Measurements from ENCODE around the gene GBE1. TPM values are rescaled to one million over a fixed set of nuclear protein-coding genes. Genes with fewer than 3 reads are reported as not detected.

GBE1 gene
- total and polyA plus RNA-seq, 10 of the 15 experiments (the other 5 are each of a cell fraction or from before 2014, with no cell fraction given), result 21.4 to 62.2 (median 41.5) TPM

DNA sequence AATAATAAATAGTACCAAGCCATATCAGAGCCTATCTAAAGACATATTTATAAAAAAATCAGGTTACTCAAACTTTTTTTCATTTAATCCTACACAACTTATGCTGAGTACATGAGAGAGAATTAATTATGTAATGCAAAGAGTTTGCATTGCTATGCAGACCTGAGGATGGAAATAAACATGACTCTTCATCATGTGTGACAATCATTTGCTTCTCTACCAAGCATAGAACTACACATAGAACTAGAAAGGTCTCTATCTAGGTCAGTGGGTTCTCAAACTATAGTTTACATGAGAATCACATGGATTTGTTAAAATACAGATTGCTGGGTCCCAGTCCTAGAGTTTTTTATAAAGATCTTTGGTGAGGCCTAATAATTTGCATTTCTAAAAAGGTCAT lies 86.8 kb downstream of the GBE1 start:
- ChIA-PET CTCF (no interaction called here), SMC1A (ENCODE audit: uncharacterized antibody, unreplicated experiment) (interaction anchor here (0.7 to 1.8 kb wide), 2 partner anchors 9 to 271 kb away, joined by 3 to 8 read pairs; no protein-coding TSS in a partner anchor), RAD21 (ENCODE audit: unreplicated experiment) (no interaction called here), POLR2A (no interaction called here)
- Histone ChIP-seq H3K27ac (ENCODE audit: control insufficient read depth, insufficient read depth) (no peak overlapping the region), H3K27me3 (replicated peaks in 1 of 2; ENCODE audit: control insufficient read depth in 2 of 2, insufficient read depth in 2 of 2, low read length in 1 of 2) (no peaks in the 10 kb centered on the region), H3K9me3 (replicated peaks; ENCODE audit: control insufficient read depth, insufficient read depth, low read length) (no peaks in the 10 kb centered on the region), H3K79me2 (ENCODE audit: control insufficient read depth, insufficient read depth, low read length) (no peaks in the 10 kb centered on the region), H3K4me2 (ENCODE audit: control insufficient read depth, insufficient read depth) (no peak overlapping the region), H2AFZ (ENCODE audit: control insufficient read depth, low read depth, low read length) (no peak overlapping the region), H3K4me3 (no peak overlapping the region), H3K36me3 (ENCODE audit: control insufficient read depth in 2 of 2, insufficient read depth in 2 of 2, low read length in 1 of 2) (no peaks in the 10 kb centered on the region), H3K4me1 (ENCODE audit: control insufficient read depth, insufficient read depth, low read length) (no peaks in the 10 kb centered on the region), H4K20me1 (ENCODE audit: control insufficient read depth, insufficient read depth) (no peaks in the 10 kb centered on the region), H3K9ac (ENCODE audit: control insufficient read depth, insufficient read depth, low read length) (no peak overlapping the region)
- BruUV-seq (replicated peaks), result no TSS peak
- intact Hi-C loops (cut with micrococcal nuclease; ENCODE audit: unreplicated experiment) (no loop called here), in situ Hi-C loops (cut with MboI) (no loop called here)
- FAIRE-seq, result no peak
- DNase-seq (ENCODE audit: low read depth, low spot score), result no peak
- no peak for ATAC-seq
- no peak for TF ChIP-seq PAX5 (IDR thresholded peaks at IDR 0.05; ENCODE audit: borderline replicate concordance, low read depth, low read length)
- no peak for TF ChIP-seq NR2C1 (IDR thresholded peaks at IDR 0.05)
- TF ChIP-seq ETV6 (conservative IDR thresholded peaks at IDR 0.05 in 1 of 2, IDR thresholded peaks at IDR 0.05 in 1 of 2; ENCODE audit: borderline replicate concordance in 1 of 2, low read depth in 1 of 2), result no peak
- TF ChIP-seq CEBPB (IDR thresholded peaks at IDR 0.05; ENCODE audit: borderline replicate concordance in 1 of 2, low read depth in 2 of 2, low read length in 2 of 2), result no peak
- no peak for TF ChIP-seq STAT3 (IDR thresholded peaks at IDR 0.05; ENCODE audit: low read depth, low read length)
- no peak for TF ChIP-seq SP1 (IDR thresholded peaks at IDR 0.05; ENCODE audit: low read depth, low read length)
- TF ChIP-seq, protein P1, sequence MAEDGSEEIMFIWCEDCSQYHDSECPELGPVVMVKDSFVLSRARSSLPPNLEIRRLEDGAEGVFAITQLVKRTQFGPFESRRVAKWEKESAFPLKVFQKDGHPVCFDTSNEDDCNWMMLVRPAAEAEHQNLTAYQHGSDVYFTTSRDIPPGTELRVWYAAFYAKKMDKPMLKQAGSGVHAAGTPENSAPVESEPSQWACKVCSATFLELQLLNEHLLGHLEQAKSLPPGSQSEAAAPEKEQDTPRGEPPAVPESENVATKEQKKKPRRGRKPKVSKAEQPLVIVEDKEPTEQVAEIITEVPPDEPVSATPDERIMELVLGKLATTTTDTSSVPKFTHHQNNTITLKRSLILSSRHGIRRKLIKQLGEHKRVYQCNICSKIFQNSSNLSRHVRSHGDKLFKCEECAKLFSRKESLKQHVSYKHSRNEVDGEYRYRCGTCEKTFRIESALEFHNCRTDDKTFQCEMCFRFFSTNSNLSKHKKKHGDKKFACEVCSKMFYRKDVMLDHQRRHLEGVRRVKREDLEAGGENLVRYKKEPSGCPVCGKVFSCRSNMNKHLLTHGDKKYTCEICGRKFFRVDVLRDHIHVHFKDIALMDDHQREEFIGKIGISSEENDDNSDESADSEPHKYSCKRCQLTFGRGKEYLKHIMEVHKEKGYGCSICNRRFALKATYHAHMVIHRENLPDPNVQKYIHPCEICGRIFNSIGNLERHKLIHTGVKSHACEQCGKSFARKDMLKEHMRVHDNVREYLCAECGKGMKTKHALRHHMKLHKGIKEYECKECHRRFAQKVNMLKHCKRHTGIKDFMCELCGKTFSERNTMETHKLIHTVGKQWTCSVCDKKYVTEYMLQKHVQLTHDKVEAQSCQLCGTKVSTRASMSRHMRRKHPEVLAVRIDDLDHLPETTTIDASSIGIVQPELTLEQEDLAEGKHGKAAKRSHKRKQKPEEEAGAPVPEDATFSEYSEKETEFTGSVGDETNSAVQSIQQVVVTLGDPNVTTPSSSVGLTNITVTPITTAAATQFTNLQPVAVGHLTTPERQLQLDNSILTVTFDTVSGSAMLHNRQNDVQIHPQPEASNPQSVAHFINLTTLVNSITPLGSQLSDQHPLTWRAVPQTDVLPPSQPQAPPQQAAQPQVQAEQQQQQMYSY (CRISPR knock-in tag; IDR thresholded peaks at IDR 0.05), result no peak
- TF ChIP-seq JUNB (IDR thresholded peaks at IDR 0.05), result no peak
- TF ChIP-seq, protein P2, sequence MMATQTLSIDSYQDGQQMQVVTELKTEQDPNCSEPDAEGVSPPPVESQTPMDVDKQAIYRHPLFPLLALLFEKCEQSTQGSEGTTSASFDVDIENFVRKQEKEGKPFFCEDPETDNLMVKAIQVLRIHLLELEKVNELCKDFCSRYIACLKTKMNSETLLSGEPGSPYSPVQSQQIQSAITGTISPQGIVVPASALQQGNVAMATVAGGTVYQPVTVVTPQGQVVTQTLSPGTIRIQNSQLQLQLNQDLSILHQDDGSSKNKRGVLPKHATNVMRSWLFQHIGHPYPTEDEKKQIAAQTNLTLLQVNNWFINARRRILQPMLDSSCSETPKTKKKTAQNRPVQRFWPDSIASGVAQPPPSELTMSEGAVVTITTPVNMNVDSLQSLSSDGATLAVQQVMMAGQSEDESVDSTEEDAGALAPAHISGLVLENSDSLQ (IDR thresholded peaks at IDR 0.05), result no peak
- TF ChIP-seq BCL11A (IDR thresholded peaks at IDR 0.05; ENCODE audit: low read depth, low read length), result no peak
